Ishikawa (cell line): ENCODE data around the gene CRYM.

Source experiments
- CEBPB ChIP-seq: IDR thresholded peaks from 2 replicates; pipeline ENCODE4 v1.6.1; 2012
- CREB1 ChIP-seq: IDR thresholded peaks from 2 replicates; pipeline ENCODE4 v1.6.1; 2012; ENCODE audit warnings: low read depth
- EGR1 ChIP-seq: IDR thresholded peaks from 2 replicates; pipeline ENCODE4 v1.6.1; 2012
- EP300 ChIP-seq: IDR thresholded peaks from 2 replicates; pipeline ENCODE4 v1.6.1; 2012; ENCODE audit warnings: borderline replicate concordance
- FOXM1 ChIP-seq: IDR thresholded peaks from 2 replicates; pipeline ENCODE4 v1.6.1; 2012; ENCODE audit warnings: low read depth, borderline replicate concordance
- NFIC ChIP-seq: IDR thresholded peaks from 2 replicates; pipeline ENCODE4 v1.6.1; 2012
- RAD21 ChIP-seq: IDR thresholded peaks from 2 replicates; pipeline ENCODE4 v1.6.1; 2012; ENCODE audit warnings: low read depth
- REST ChIP-seq: IDR thresholded peaks from 2 replicates; pipeline ENCODE4 v1.6.1; 2012; ENCODE audit warnings: low read depth, mild to moderate bottlenecking
- TAF1 ChIP-seq: IDR thresholded peaks from 2 replicates; pipeline ENCODE4 v1.6.1; 2012; ENCODE audit warnings: low read depth, mild to moderate bottlenecking
- TCF12 ChIP-seq: IDR thresholded peaks from 2 replicates; pipeline ENCODE4 v1.6.1; 2012; ENCODE audit warnings: low read depth
- TEAD4 ChIP-seq: IDR thresholded peaks from 2 replicates; pipeline ENCODE4 v1.6.1; 2012
- YY1 ChIP-seq: IDR thresholded peaks from 2 replicates; pipeline ENCODE4 v1.6.1; 2012; ENCODE audit warnings: low read depth
- ZBTB7A ChIP-seq: IDR thresholded peaks from 2 replicates; pipeline ENCODE4 v1.6.1; 2012; ENCODE audit warnings: low read depth
- TF ChIP-seq, protein P1 (sequence below): IDR thresholded peaks from 2 replicates; pipeline ENCODE4 v1.6.1; 2012
- TF ChIP-seq, protein P2 (sequence below): IDR thresholded peaks from 2 replicates; pipeline ENCODE4 v1.6.1; 2012

CRYM gene

GRCh38 chr16:21284414-21284813 is 6.3 kb upstream of the CRYM start:
- no peak for TF ChIP-seq NFIC
- TF ChIP-seq, protein P1, sequence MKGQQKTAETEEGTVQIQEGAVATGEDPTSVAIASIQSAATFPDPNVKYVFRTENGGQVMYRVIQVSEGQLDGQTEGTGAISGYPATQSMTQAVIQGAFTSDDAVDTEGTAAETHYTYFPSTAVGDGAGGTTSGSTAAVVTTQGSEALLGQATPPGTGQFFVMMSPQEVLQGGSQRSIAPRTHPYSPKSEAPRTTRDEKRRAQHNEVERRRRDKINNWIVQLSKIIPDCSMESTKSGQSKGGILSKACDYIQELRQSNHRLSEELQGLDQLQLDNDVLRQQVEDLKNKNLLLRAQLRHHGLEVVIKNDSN = no peak

- TF ChIP-seq EGR1 = no peak
- no peak for TF ChIP-seq TCF12
- no peak for TF ChIP-seq TAF1
- no peak for TF ChIP-seq FOXM1
- TF ChIP-seq, protein P1 = no peak
- TF ChIP-seq YY1 = no peak
- TF ChIP-seq, protein P2, sequence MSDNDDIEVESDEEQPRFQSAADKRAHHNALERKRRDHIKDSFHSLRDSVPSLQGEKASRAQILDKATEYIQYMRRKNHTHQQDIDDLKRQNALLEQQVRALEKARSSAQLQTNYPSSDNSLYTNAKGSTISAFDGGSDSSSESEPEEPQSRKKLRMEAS = no peak
- TF ChIP-seq CREB1 = no peak
- no peak for TF ChIP-seq RAD21
- no peak for TF ChIP-seq CEBPB
- TF ChIP-seq ZBTB7A = no peak
- TF ChIP-seq EP300 = no peak
- no peak for TF ChIP-seq NFIC
- TF ChIP-seq TEAD4 = no peak
These were observed 5.6 kb upstream of the CRYM start for GRCh38 chr16:21283521-21284289.

DNA sequence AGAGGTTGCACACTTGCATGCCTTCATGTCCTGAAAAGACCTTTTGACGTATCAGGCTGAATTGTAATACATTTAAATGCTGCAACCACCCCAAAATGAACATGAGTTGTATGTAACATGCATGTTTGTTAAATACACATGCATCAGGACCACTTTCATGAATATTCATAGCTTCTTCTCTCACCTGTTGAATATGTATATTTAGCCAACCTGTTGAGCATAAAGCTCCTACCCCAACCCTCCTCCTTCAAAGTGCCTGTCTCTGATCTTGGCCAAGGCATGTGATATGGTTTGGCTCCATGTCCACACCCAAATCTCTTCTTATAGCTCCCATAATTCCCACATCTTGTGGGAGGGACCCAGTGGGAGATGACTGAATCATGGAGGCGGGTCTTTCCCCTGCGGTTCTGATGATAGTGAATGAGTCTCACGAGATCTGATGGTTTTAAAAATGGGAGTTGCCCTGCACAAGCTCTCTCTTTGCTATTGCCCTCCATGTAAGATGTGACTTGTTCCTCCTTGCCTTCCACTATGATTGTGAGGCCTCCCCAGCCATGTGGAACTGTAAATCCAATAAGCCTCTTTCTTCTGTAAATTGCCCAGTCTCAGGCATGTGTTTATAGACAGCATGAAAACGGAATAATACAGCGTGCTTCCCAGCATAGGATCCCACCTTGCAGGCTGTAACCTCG is 3.8 kb upstream of the CRYM start:
- no peak for TF ChIP-seq FOXM1
- no peak for TF ChIP-seq CEBPB
- TF ChIP-seq CREB1 = no peak
- TF ChIP-seq, protein P2 = no peak

GRCh38 chr16:21279501-21279900 is 1.4 kb upstream of the CRYM start:
- TF ChIP-seq EP300 (no peak), ZBTB7A (no peak), REST (no peak)

GRCh38 chr16:21277045-21277926 is 804 bp downstream of the CRYM start:
- TF ChIP-seq, protein P1 = no peak
- TF ChIP-seq ZBTB7A (no peak), EGR1 (no peak), TAF1 (no peak), NFIC (no peak), CREB1 (no peak), TCF12 (no peak), FOXM1 (no peak), RAD21 (no peak), YY1 (no peak)
- TF ChIP-seq, protein P2 = no peak

GRCh38 chr16:21276090-21276489 is 2.0 kb downstream of the CRYM start:
- no peak for TF ChIP-seq TCF12
- no peak for TF ChIP-seq REST
